ENCODE results near the gene ENG.

Gene ENG

GRCh38 chr9:127808347-127809001 is 46.0 kb downstream of the ENG start:
- TF ChIP-seq, protein P1, sequence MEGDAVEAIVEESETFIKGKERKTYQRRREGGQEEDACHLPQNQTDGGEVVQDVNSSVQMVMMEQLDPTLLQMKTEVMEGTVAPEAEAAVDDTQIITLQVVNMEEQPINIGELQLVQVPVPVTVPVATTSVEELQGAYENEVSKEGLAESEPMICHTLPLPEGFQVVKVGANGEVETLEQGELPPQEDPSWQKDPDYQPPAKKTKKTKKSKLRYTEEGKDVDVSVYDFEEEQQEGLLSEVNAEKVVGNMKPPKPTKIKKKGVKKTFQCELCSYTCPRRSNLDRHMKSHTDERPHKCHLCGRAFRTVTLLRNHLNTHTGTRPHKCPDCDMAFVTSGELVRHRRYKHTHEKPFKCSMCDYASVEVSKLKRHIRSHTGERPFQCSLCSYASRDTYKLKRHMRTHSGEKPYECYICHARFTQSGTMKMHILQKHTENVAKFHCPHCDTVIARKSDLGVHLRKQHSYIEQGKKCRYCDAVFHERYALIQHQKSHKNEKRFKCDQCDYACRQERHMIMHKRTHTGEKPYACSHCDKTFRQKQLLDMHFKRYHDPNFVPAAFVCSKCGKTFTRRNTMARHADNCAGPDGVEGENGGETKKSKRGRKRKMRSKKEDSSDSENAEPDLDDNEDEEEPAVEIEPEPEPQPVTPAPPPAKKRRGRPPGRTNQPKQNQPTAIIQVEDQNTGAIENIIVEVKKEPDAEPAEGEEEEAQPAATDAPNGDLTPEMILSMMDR (IDR thresholded peaks at IDR 0.05; ENCODE audit: low read depth, low read length) = no peak
- in situ Hi-C loops (cut with HindIII; ENCODE audit: low sequenced_read_pairs) = no loop called here
- no peak for DNase-seq (ENCODE audit: low read depth, low spot score)
- no peak overlapping the region for H3K4me3 ChIP-seq (ENCODE audit: low read depth, low read length)

GRCh38 chr9:127806871-127807270 is 47.6 kb downstream of the ENG start:
- H3K4me3 ChIP-seq (ENCODE audit: low read depth, low read length) = no peak overlapping the region
- in situ Hi-C loops (cut with HindIII; ENCODE audit: low sequenced_read_pairs) = no loop called here
- TF ChIP-seq, protein P1 (IDR thresholded peaks at IDR 0.05; ENCODE audit: low read depth, low read length) = no peak
- DNase-seq (ENCODE audit: low read depth, low spot score) = no peak

DNA sequence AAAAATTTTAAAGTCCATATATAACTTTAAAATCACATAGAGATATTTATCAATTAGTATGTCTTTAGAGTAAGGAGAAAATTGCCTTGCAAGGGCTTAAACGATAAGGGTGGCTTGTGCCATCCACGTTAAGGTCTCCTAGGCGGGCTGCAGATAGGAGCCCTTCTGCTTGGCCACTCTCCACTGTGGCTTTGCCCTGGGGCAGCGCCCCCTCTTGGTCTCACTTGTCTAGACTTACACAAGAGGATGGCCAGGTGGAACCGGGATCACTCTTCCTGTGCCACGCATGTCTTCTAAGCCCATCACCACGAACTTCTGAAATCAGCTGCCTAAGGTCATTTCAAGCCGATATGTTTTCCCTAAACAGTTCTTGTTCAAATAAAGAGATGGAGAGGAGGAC is 48.8 kb downstream of the ENG start:
- no peak for DNase-seq (ENCODE audit: low read depth, low spot score)
- in situ Hi-C loops (cut with HindIII; ENCODE audit: low sequenced_read_pairs) = no loop called here
- no peak overlapping the region for H3K4me3 ChIP-seq (ENCODE audit: low read depth, low read length)
- TF ChIP-seq, protein P1 (IDR thresholded peaks at IDR 0.05; ENCODE audit: low read depth, low read length) = peak; percentile 38

GRCh38 chr9:127803507-127804352 is 50.7 kb downstream of the ENG start:
- DNase-seq (ENCODE audit: low read depth, low spot score) = peak; percentile 15
- in situ Hi-C loops (cut with HindIII; ENCODE audit: low sequenced_read_pairs) = no loop called here
- TF ChIP-seq, protein P1 (IDR thresholded peaks at IDR 0.05; ENCODE audit: low read depth, low read length) = no peak
- peak overlapping the region; percentile 91 for H3K4me3 ChIP-seq (ENCODE audit: low read depth, low read length)

DNA sequence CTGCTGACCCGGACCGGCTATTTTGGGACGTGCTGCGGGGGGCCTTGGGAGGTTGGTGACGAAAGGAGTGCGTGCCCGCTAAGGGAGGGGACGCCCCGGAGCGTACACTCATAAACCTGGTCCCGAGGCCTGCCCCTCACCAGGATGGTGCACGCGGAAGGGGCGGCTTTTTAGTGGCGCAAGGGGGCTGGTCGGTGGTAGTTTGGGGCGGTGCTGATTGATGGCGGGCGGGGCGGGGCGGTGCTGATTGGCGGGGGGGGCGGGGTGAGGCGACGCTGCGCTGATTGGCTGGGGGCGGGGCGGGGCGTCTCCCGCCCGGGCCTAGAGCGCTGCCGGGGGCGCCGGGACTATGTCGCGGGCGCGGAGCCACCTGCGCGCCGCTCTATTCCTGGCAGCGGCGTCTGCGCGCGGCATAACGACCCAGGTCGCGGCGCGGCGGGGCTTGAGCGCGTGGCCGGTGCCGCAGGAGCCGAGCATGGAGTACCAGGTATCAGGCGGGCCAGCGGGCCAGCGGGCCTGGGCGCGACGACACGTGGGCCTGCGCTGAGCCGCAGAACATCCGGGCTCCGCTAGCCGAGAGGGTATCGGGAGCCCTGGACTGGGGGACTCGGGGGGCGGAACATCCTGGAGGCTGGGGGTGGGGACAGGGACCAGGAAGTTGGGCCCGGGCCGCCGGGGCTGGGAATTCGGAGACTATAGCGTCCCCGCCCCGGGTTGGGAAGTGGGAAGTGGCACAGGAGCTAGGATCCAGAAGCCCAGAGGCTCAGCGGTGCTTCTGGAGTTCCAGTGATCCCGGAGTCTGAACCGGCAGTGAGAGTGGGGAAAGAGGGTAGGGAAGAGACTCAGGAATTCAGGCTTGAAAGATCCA is 51.6 kb downstream of the ENG start, which contains the start of gene FPGS:
Gene FPGS (plus strand): TSS at position 307 of the 868 bp plus-strand sequence. CDS start 43 bp downstream, at position 350.
- peak within 1 kb of the TSS; percentile 91 for H3K4me3 ChIP-seq (ENCODE audit: low read depth, low read length)
- in situ Hi-C loops (cut with HindIII; ENCODE audit: low sequenced_read_pairs) = no loop called here
- TF ChIP-seq, protein P1 (IDR thresholded peaks at IDR 0.05; ENCODE audit: low read depth, low read length) = no peak
- peak; percentile 88 for DNase-seq (ENCODE audit: low read depth, low spot score)

DNA sequence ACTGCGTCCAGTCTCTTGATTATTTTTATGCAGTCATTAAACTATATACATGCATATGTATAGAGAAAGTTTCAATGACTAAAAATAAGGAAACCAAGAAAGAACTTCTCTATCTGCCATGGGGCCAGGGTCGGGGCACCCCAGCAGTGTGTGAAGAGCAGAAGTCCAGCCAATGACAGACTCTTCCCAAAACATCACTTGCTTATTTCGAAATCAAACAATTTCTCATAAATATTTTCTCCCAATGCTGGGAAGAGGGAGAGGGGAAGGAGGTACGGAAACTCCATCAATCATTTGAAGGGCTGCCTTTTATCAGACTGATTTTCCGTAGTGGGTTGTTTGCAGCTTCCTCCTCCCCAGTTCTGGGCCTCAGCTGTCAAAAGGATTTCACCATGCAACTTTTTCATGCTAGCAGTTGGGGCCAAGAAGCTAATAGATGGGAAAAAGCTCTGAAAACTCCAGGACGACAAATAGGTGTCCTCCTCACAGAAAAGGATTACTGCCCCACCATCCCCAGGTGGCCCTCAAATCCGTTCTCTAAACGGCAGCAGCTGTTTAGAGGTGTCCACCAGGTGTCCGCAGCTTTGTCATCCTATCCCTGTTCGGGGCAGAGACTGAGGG is 52.4 kb downstream of the ENG start:
- TF ChIP-seq, protein P1 (IDR thresholded peaks at IDR 0.05; ENCODE audit: low read depth, low read length) = peak; percentile 8
- no peak for DNase-seq (ENCODE audit: low read depth, low spot score)
- in situ Hi-C loops (cut with HindIII; ENCODE audit: low sequenced_read_pairs) = no loop called here
- peak overlapping the region; percentile 46 for H3K4me3 ChIP-seq (ENCODE audit: low read depth, low read length)
